22Rv1 (cell line): Measurements from ENCODE around the gene SCAMP1.

Experiments used
- ZFX ChIP-seq: fragments of 450-650 bp; IDR thresholded peaks from 2 replicates; pipeline ENCODE4 v1.6.1; 2017; ENCODE audit warnings: antibody characterized with exemption, borderline replicate concordance
- TF ChIP-seq, protein P1 (sequence below): fragments of 450-650 bp; IDR thresholded peaks from 2 replicates; pipeline ENCODE4 v1.5.1; 2017; ENCODE audit warnings: mild to moderate bottlenecking

GRCh38 chr5:78487846-78488245 lies 127.4 kb downstream of the SCAMP1 start:
- TF ChIP-seq, protein P1, sequence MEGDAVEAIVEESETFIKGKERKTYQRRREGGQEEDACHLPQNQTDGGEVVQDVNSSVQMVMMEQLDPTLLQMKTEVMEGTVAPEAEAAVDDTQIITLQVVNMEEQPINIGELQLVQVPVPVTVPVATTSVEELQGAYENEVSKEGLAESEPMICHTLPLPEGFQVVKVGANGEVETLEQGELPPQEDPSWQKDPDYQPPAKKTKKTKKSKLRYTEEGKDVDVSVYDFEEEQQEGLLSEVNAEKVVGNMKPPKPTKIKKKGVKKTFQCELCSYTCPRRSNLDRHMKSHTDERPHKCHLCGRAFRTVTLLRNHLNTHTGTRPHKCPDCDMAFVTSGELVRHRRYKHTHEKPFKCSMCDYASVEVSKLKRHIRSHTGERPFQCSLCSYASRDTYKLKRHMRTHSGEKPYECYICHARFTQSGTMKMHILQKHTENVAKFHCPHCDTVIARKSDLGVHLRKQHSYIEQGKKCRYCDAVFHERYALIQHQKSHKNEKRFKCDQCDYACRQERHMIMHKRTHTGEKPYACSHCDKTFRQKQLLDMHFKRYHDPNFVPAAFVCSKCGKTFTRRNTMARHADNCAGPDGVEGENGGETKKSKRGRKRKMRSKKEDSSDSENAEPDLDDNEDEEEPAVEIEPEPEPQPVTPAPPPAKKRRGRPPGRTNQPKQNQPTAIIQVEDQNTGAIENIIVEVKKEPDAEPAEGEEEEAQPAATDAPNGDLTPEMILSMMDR: no peak
- TF ChIP-seq ZFX: no peak
